Adrenal gland (tissue), 5 donors: Measurements from ENCODE around the gene ANKS6.

Experiments used
- POLR2A ChIP-seq, 2 donors: fragments of 450-650 bp; IDR thresholded peaks; one replicate each; pipeline ENCODE4 v1.6.1; 2017; ENCODE audit warnings: antibody characterized with exemption in 2 of 2, mild to moderate bottlenecking in 2 of 2, moderate library complexity in 1 of 2
- TF ChIP-seq, protein P1 (sequence below), 6 experiments: fragments of 450-650 bp in 4 of 6; fragments of 200-600 bp in 2 of 6; sonication (generic) in 1 of 6; IDR thresholded peaks; 1 replicate in 5 of 6; 2 replicates in 1 of 6; pipeline versions ENCODE4 v1.5.1 to v1.8.0; 2016 to 2021; ENCODE audit warnings: antibody characterized with exemption in 6 of 6, mild to moderate bottlenecking in 2 of 6, moderate library complexity in 1 of 6
- donor health status: DM: no; HTN: no; CAD: no.

DNA sequence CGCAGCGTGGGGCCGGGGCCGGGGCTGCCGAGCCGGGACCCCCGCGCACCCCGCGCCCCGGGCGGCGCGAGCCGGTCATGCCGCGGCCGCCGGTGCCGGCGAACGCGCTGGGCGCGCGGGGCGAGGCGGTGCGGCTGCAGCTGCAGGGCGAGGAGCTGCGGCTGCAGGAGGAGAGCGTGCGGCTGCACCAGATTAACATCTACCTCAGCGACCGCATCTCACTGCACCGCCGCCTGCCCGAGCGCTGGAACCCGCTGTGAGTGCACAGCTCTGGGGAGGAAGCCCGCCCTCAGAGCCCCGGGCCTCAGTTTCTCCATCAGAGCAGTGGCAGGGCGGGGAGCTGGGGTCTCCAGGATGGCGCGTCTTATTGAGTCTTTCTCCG is 11.4 kb upstream of the ANKS6 start:
- TF ChIP-seq, protein P1, sequence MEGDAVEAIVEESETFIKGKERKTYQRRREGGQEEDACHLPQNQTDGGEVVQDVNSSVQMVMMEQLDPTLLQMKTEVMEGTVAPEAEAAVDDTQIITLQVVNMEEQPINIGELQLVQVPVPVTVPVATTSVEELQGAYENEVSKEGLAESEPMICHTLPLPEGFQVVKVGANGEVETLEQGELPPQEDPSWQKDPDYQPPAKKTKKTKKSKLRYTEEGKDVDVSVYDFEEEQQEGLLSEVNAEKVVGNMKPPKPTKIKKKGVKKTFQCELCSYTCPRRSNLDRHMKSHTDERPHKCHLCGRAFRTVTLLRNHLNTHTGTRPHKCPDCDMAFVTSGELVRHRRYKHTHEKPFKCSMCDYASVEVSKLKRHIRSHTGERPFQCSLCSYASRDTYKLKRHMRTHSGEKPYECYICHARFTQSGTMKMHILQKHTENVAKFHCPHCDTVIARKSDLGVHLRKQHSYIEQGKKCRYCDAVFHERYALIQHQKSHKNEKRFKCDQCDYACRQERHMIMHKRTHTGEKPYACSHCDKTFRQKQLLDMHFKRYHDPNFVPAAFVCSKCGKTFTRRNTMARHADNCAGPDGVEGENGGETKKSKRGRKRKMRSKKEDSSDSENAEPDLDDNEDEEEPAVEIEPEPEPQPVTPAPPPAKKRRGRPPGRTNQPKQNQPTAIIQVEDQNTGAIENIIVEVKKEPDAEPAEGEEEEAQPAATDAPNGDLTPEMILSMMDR (IDR thresholded peaks at IDR 0.05) = no peak
- TF ChIP-seq POLR2A (IDR thresholded peaks at IDR 0.05) = no peak
